Neural progenitor cell (in vitro differentiated cells): Measurements from ENCODE around the gene CERK. TPM values are rescaled to one million over a fixed set of nuclear protein-coding genes. Genes with fewer than 3 reads are reported as not detected.

Source experiments
- DNase-seq: peaks from one replicate; pipeline ENCODE4 v3.0.0-alpha.2; 2016; ENCODE audit warnings: low spot score
- H2AFZ ChIP-seq: fragments of 200-600 bp; sonication (generic); replicated peaks from 2 replicates; pipeline ENCODE4 v1.6.1; 2016; ENCODE audit warnings: antibody characterized with exemption
- H3F3A ChIP-seq: fragments of 200-600 bp; sonication (generic); 2 replicates; pipeline ENCODE4 v1.6.1; 2016; ENCODE audit warnings: antibody characterized with exemption, low read depth
- H3K27ac ChIP-seq: fragments of 200-600 bp; sonication (generic); 2 replicates; pipeline ENCODE4 v1.5.1; 2016; ENCODE audit warnings: mild to moderate bottlenecking
- H3K27me3 ChIP-seq: fragments of 200-600 bp; sonication (generic); 2 replicates; pipeline ENCODE4 v1.6.1; 2016; ENCODE audit warnings: mild to moderate bottlenecking, moderate library complexity
- H3K36me3 ChIP-seq: fragments of 200-600 bp; sonication (generic); 2 replicates; pipeline ENCODE4 v1.5.1; 2016
- H3K4me1 ChIP-seq: fragments of 200-600 bp; sonication (generic); 2 replicates; pipeline ENCODE4 v1.6.1; 2016; ENCODE audit warnings: mixed run types
- H3K4me2 ChIP-seq: fragments of 200-600 bp; sonication (generic); 2 replicates; pipeline ENCODE4 v1.6.1; 2016
- H3K4me3 ChIP-seq: fragments of 200-600 bp; sonication (generic); 2 replicates; pipeline ENCODE4 v1.5.1; 2016
- H3K79me2 ChIP-seq: fragments of 200-600 bp; sonication (generic); 2 replicates; pipeline ENCODE4 v1.6.1; 2016; ENCODE audit warnings: low read depth
- H3K9ac ChIP-seq: fragments of 200-600 bp; sonication (generic); 2 replicates; pipeline ENCODE4 v1.6.1; 2016
- H3K9me3 ChIP-seq: fragments of 200-600 bp; sonication (generic); 2 replicates; pipeline ENCODE4 v1.5.1; 2016; ENCODE audit warnings: low read depth
- H4K20me1 ChIP-seq: fragments of 200-600 bp; sonication (generic); 2 replicates; pipeline ENCODE4 v1.6.1; 2016; ENCODE audit warnings: low read depth
- H3K27ac Mint-ChIP-seq: 3 replicates; pipeline ENCODE4 v1.8.0; 2021; ENCODE audit warnings: mixed read lengths
- H3K27me3 Mint-ChIP-seq: 2 replicates; pipeline ENCODE4 v1.8.0; 2022; ENCODE audit warnings: low read depth, mild to moderate bottlenecking, inconsistent platforms, moderate library complexity, mixed read lengths; ENCODE audit not compliant: insufficient read depth
- H3K36me3 Mint-ChIP-seq: 3 replicates; pipeline ENCODE4 v1.8.0; 2021; ENCODE audit warnings: mixed read lengths
- H3K4me1 Mint-ChIP-seq: 3 replicates; pipeline ENCODE4 v1.8.0; 2021; ENCODE audit warnings: mixed read lengths
- H3K4me3 Mint-ChIP-seq: 3 replicates; pipeline ENCODE4 v1.8.0; 2021; ENCODE audit warnings: mild to moderate bottlenecking, moderate library complexity, mixed read lengths
- H3K9me3 Mint-ChIP-seq: 3 replicates; pipeline ENCODE4 v1.8.0; 2020; ENCODE audit warnings: mixed read lengths
- CTCF ChIP-seq: fragments of 200-600 bp; sonication (generic); IDR thresholded peaks from 2 replicates; pipeline ENCODE4 v1.5.1; 2017; ENCODE audit warnings: antibody characterized with exemption, mild to moderate bottlenecking
- EZH2 ChIP-seq: fragments of 200-600 bp; sonication (generic); IDR thresholded peaks from 2 replicates; pipeline ENCODE4 v1.6.1; 2017; ENCODE audit warnings: antibody characterized with exemption, mild to moderate bottlenecking, moderate library complexity
- EZH2phosphoT487 ChIP-seq: fragments of 200-600 bp; sonication (generic); IDR thresholded peaks from 2 replicates; pipeline ENCODE4 v1.6.1; 2017; ENCODE audit warnings: antibody characterized with exemption
- total RNA-seq: library from RNA; depleted of rRNA; stranded (reverse); fragments of >200 nt; gene quantifications from 2 replicates; pipeline ENCODE4 v1.2.3, GENCODE V29; 2015; ENCODE audit warnings: low replicate concordance

CERK gene
- total RNA-seq, 1 donor from 2014 or later = 53.6 TPM

GRCh38 chr22:46667245-46667623 lies 70.8 kb downstream of the CERK start:
- Mint-ChIP-seq H3K27ac (no peak overlapping the region), H3K9me3 (no peaks in the 10 kb centered on the region), H3K4me1 (peaks cover 5% of the 10 kb centered on the region), H3K36me3 (peaks cover 5% of the 10 kb centered on the region), H3K4me3 (no peak overlapping the region), H3K27me3 (peaks cover 2% of the 10 kb centered on the region)
- Histone ChIP-seq H3K79me2 (no peaks in the 10 kb centered on the region), H3K36me3 (no peaks in the 10 kb centered on the region), H3K27me3 (no peaks in the 10 kb centered on the region), H4K20me1 (peaks cover 3% of the 10 kb centered on the region), H3K27ac (no peak overlapping the region), H3K4me1 (no peaks in the 10 kb centered on the region), H2AFZ (no peak overlapping the region), H3K9me3 (no peaks in the 10 kb centered on the region), H3K9ac (no peak overlapping the region), H3F3A (no peaks in the 10 kb centered on the region), H3K4me3 (no peak overlapping the region), H3K4me2 (no peak overlapping the region)
- no peak for DNase-seq
- TF ChIP-seq EZH2 (no peak), EZH2phosphoT487 (no peak), CTCF (no peak)

- Histone ChIP-seq H3K36me3 (no peaks in the 10 kb centered on the region), H3K27me3 (no peaks in the 10 kb centered on the region), H3K9ac (no peak overlapping the region), H3K27ac (no peak overlapping the region), H3K4me2 (no peak overlapping the region), H4K20me1 (peaks cover 3% of the 10 kb centered on the region), H3K4me3 (no peak overlapping the region), H3K4me1 (no peaks in the 10 kb centered on the region), H3K79me2 (no peaks in the 10 kb centered on the region), H3F3A (no peaks in the 10 kb centered on the region), H2AFZ (no peak overlapping the region), H3K9me3 (no peaks in the 10 kb centered on the region)
- DNase-seq = no peak
- peaks cover 2% of the 10 kb centered on the region for H3K27me3 Mint-ChIP-seq
- H3K4me3 Mint-ChIP-seq = no peak overlapping the region
- H3K9me3 Mint-ChIP-seq = no peaks in the 10 kb centered on the region
- H3K27ac Mint-ChIP-seq = no peak overlapping the region
- TF ChIP-seq EZH2phosphoT487 (no peak), CTCF (no peak), EZH2 (no peak)
- peaks cover 5% of the 10 kb centered on the region for H3K36me3 Mint-ChIP-seq
- peaks cover 5% of the 10 kb centered on the region for H3K4me1 Mint-ChIP-seq
Measured at GRCh38 chr22:46666577-46667244, 71.3 kb downstream of the CERK start.

- no peak overlapping the region for H3K27ac Mint-ChIP-seq
- Histone ChIP-seq H3K36me3 (no peaks in the 10 kb centered on the region), H3K4me1 (no peaks in the 10 kb centered on the region), H3K4me3 (no peak overlapping the region), H3K27ac (no peak overlapping the region), H4K20me1 (peaks cover 4% of the 10 kb centered on the region), H3K79me2 (no peaks in the 10 kb centered on the region), H3K9me3 (no peaks in the 10 kb centered on the region), H3K27me3 (no peaks in the 10 kb centered on the region), H2AFZ (no peak overlapping the region), H3K4me2 (no peak overlapping the region), H3F3A (no peaks in the 10 kb centered on the region), H3K9ac (no peak overlapping the region)
- H3K4me3 Mint-ChIP-seq = no peak overlapping the region
- H3K27me3 Mint-ChIP-seq = peaks cover 2% of the 10 kb centered on the region
- H3K36me3 Mint-ChIP-seq = peaks cover 5% of the 10 kb centered on the region
- H3K4me1 Mint-ChIP-seq = peaks cover 8% of the 10 kb centered on the region
- TF ChIP-seq CTCF (no peak), EZH2 (no peak), EZH2phosphoT487 (no peak)
- H3K9me3 Mint-ChIP-seq = no peaks in the 10 kb centered on the region
- DNase-seq = no peak
Measured at GRCh38 chr22:46665751-46666280, 72.2 kb downstream of the CERK start.
